ENCODE results near the gene CARD14. TPM values are rescaled to one million over a fixed set of nuclear protein-coding genes. Genes with fewer than 3 reads are reported as not detected.

CARD14 gene
- total and polyA plus RNA-seq, 9 donors, result 0.10 to 2.3 (median 0.18) TPM; not detected in 3

DNA sequence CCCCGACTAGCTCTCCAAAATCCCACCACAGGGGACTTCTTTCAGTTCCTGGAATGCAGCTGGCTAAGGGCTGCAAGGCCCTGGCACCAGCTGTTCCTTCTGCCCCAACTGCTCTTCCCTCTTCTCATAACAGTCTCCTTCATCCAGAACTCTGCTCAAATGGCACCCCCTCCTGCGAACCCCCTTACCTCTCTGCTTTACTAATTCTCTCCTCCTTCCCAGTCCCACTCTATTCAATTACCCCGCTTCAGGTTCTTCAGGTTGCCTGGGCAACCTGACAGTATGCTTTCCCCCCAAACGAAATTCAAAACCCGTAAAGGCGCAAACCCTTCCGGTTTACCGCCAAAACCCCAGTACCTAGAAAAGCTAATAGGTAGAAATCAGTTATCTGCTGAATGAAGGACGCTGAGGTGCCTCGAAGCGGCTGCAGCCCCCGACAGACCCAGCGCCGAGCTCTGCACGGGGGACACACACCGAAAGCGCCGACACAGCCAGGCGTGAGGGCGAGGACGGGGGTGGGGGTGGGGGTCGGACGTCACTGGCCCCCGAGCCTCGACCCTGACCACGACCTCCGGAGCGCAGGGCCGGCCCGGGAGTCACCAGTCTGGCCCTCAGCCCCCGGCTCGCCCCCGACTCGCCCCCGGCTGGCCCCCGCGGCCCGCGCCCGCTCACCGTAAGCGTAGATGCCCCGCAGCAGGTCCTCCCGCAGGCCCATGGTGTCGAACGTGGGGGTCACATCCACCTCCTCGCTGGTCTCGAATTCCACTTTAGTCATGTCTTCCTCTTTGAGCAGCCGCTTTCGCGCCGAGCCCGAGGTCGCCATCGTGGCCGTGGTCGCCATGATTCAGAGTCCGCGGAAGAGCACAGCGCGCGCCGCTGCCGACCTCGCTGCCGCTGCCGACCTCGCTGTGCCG, 23.5 kb upstream of the CARD14 start:
- Histone ChIP-seq H3K27me3 (no peaks in the 10 kb centered on the region), H3K36me3 (no peaks in the 10 kb centered on the region), H3K9me3 (no peaks in the 10 kb centered on the region), H3K27ac (peak overlapping the region; percentile 76 to 80), H3K4me1 (ENCODE audit: insufficient read depth) (peaks cover 9% of the 10 kb centered on the region), H3K4me3 (peak overlapping the region; percentile 100)
- intact Hi-C loops (cut with DNase I), result loop anchor here in 2 of 4 donors (5.0 kb wide), 2 partner anchors 44 to 139 kb away; partner anchors contain the start of gene GAA (in 1 of the 2)
- WGBS, 3 donors, result 1% methylated on average over 32 to 69 of the region's 69 CpGs
- TF ChIP-seq, protein P1, sequence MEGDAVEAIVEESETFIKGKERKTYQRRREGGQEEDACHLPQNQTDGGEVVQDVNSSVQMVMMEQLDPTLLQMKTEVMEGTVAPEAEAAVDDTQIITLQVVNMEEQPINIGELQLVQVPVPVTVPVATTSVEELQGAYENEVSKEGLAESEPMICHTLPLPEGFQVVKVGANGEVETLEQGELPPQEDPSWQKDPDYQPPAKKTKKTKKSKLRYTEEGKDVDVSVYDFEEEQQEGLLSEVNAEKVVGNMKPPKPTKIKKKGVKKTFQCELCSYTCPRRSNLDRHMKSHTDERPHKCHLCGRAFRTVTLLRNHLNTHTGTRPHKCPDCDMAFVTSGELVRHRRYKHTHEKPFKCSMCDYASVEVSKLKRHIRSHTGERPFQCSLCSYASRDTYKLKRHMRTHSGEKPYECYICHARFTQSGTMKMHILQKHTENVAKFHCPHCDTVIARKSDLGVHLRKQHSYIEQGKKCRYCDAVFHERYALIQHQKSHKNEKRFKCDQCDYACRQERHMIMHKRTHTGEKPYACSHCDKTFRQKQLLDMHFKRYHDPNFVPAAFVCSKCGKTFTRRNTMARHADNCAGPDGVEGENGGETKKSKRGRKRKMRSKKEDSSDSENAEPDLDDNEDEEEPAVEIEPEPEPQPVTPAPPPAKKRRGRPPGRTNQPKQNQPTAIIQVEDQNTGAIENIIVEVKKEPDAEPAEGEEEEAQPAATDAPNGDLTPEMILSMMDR (IDR thresholded peaks at IDR 0.05), result no peak
- TF ChIP-seq EP300 (IDR thresholded peaks at IDR 0.05), result no peak
- no peak for TF ChIP-seq POLR2A (IDR thresholded peaks at IDR 0.05)
- DNase-seq, result peak in 4 of 5 donors; percentile 41 to 72 (median 64)

DNA sequence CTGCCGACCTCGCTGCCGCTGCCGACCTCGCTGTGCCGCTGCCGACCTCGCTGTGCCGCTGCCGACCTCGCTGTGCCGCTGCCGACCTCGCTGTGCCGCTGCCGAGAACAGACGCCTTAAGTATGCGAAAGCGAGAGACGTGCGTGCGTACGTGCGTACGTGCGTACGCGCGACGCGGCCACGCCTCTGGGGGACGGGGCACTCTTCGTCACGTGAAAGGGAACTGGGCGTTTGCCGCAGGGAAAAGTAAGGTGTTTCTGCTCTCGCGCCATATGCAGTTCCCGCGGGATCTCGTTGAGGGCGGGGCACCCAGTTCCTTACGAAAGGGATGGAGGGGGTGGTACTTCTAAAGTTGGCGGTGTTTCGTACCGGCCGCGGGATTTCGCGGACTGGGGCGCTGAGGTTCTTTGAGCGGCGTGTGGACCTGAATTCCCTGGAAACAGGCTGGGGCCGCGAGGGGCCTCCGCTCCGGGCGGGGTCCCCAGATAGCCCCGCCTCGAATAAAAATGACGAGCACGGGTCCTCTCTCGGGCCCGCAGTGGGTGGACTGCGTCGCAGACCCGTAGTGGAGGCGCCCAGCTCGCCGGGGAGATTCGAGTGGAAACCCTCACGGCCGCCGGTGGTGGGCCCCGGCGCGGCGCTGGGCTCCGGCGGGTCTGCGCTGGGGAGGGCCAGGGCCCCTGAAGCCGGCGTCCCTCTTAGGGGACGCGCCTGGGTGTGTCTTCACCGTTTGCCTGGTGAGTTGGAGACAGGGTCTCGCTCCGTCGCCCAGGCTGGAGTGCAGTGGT, 22.6 kb upstream of the CARD14 start, which contains the start of gene EIF4A3:
EIF4A3 (minus strand) TSS at position 94 of the 788 bp plus-strand sequence. CDS start 167 bp downstream, outside the sequence.
- H3K4me3 ChIP-seq, result peak within 1 kb of the TSS; percentile 100
- no peaks in the 10 kb centered on the region for H3K27me3 ChIP-seq
- peak; percentile 98 to 99 (median 99) for DNase-seq
- intact Hi-C loops (cut with DNase I), result loop anchor here in 2 of 4 donors (5.0 kb wide), 2 partner anchors 45 to 140 kb away; partner anchors contain the start of gene GAA (in 1 of the 2)
- no peaks in the 10 kb centered on the region for H3K9me3 ChIP-seq
- peaks cover 9% of the 10 kb centered on the region for H3K4me1 ChIP-seq (ENCODE audit: insufficient read depth)
- no peaks in the 10 kb centered on the region for H3K36me3 ChIP-seq
- H3K27ac ChIP-seq, result peak within 1 kb of the TSS; percentile 87 to 92
- 0 to 1% (median 0%) methylated on average over 82 to 90 of the region's 90 CpGs for WGBS, 3 donors
- TF ChIP-seq EP300 (IDR thresholded peaks at IDR 0.05), result peak; percentile 96
- TF ChIP-seq POLR2A (IDR thresholded peaks at IDR 0.05), result peak; percentile 91
- TF ChIP-seq, protein P1 (IDR thresholded peaks at IDR 0.05), result no peak

DNA sequence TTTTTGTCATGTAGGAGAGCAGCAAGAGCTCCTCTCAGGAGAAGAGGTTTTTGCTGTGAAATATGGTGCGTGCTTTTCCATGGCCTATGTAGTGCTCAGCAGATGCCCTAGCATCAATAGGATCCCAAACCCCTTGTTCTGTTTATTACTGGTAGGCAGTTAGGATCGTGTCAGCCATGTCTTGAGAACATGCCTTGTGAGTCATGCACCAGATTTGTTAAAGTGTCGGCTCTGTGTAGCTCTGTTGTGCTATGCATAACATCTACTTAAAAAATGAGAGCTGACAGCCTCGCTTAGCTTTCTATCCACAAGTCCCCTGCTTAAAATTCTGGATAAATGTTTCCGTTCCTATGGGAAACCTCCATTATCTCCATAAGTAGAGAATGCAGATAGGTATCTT, 18.5 kb upstream of the CARD14 start:
- no peaks in the 10 kb centered on the region for H3K27me3 ChIP-seq
- TF ChIP-seq EP300 (IDR thresholded peaks at IDR 0.05), result no peak
- TF ChIP-seq, protein P1 (IDR thresholded peaks at IDR 0.05), result no peak
- no peak for TF ChIP-seq POLR2A (IDR thresholded peaks at IDR 0.05)
- no peak overlapping the region for H3K4me3 ChIP-seq
- H3K36me3 ChIP-seq, result no peaks in the 10 kb centered on the region
- WGBS, 3 donors, result 43 to 51% (median 50%) methylated on average over 5 of the region's 5 CpGs
- no peak for DNase-seq
- H3K4me1 ChIP-seq (ENCODE audit: insufficient read depth), result peaks cover 2% of the 10 kb centered on the region
- H3K27ac ChIP-seq, result no peak overlapping the region
- intact Hi-C loops (cut with DNase I), result no loop called here
- no peaks in the 10 kb centered on the region for H3K9me3 ChIP-seq

DNA sequence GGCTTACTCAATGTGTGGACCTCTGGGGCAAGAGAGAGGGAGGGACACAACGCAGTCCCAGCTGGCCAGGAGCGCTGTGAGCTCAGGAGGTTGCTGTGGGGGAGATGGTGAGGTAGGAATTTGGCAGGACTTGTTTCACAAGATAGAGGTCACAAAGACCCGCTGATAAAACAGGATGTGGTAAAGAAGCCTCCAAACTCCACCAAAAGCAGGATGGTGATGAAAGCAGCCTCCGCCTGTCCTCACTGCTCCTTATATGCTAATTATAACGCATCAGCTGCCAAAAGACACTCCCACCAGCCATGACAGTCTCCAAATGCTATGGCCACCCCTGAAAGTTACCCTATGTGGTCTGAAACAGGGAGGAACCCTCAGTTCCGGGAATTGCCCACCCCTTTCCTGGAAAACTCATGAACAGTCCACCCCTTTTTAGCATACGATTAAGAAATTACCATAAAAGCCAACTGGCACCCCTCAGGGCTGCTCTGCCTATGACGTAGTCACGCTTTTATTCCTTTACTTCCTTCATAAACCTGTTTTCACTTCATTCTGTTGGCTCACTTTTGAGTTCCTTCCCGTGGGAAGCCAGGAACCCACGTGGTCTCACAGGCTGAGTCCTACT, 17.6 kb upstream of the CARD14 start:
- 30 to 39% (median 37%) methylated on average over 11 of the region's 11 CpGs for WGBS, 3 donors

More for the DNA sequence above, 17.6 kb upstream of the CARD14 start:
- intact Hi-C loops (cut with DNase I), result no loop called here
- Histone ChIP-seq H3K9me3 (no peaks in the 10 kb centered on the region), H3K27ac (no peak overlapping the region), H3K4me3 (no peak overlapping the region), H3K4me1 (ENCODE audit: insufficient read depth) (peaks cover 2% of the 10 kb centered on the region), H3K27me3 (no peaks in the 10 kb centered on the region), H3K36me3 (no peaks in the 10 kb centered on the region)
- DNase-seq, result peak in 1 of 5 donors; percentile 43
- no peak for TF ChIP-seq EP300 (IDR thresholded peaks at IDR 0.05)
- TF ChIP-seq POLR2A (IDR thresholded peaks at IDR 0.05), result no peak
